Gastroesophageal sphincter (tissue), 3 donors: ENCODE measurements around the gene MXD4.

Experiments used
- EP300 ChIP-seq: sonication (generic); formaldehyde crosslinking; IDR thresholded peaks from one replicate; pipeline ENCODE4 v1.6.1; 2017; ENCODE audit warnings: antibody characterized with exemption, mild to moderate bottlenecking
- POLR2A ChIP-seq, 2 donors: fragments of 450-650 bp; IDR thresholded peaks; one replicate each; pipeline ENCODE4 v1.6.1; 2017; ENCODE audit warnings: antibody characterized with exemption in 2 of 2, mild to moderate bottlenecking in 2 of 2, moderate library complexity in 1 of 2
- TF ChIP-seq, protein P1 (sequence below), 4 experiments: fragments of 200-600 bp in 2 of 4; fragments of 450-650 bp in 2 of 4; sonication (generic) in 1 of 4; IDR thresholded peaks; one replicate each; pipeline ENCODE4 v1.5.1; 2017 to 2019; ENCODE audit warnings: antibody characterized with exemption in 4 of 4, mild to moderate bottlenecking in 2 of 4, moderate library complexity in 2 of 4

DNA sequence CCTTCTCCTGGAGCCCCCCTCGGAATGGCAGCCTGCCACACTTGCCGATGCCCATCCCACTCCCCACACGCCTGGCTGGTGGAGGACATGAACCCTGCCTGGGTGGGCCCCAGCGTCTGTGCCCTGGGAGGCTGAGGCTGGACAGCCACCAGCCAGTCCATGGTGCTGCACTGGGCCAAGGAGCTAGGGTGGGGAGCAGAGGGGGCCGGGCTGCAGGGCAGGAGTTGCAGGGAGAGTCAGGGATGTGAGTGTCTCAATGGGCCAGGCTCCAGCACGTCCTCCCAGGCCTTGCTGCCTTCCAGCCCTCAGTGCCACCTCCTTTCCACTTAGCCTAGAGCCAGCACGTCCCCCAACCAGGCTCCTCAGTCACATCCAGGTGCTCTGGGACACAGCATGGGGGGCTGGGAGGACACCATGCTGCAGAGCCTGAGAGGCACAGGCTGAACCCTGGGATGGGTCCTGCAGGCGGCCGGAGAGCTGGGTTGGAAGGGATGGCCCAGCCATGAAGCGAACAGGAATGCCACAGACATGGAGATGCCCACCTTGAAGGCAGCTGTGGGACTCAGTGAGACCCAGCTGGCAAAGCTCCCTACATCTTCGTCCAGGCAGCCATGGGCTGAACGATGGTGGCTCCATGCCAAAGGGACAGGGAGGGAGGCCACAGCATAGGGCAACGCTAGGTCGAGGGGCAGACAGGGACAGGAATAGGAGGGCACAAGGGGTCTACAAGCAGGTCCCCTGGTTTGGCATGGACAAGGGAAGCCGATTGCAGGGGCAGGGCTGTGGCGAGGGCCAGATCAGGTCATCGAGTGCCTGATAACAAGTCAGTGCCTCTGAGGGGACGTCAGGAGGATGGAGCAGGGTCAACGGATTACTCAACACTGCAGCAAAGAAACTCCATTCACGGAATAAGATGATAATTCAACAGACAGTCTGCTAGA is 30.1 kb upstream of the MXD4 start:
- TF ChIP-seq, protein P1, sequence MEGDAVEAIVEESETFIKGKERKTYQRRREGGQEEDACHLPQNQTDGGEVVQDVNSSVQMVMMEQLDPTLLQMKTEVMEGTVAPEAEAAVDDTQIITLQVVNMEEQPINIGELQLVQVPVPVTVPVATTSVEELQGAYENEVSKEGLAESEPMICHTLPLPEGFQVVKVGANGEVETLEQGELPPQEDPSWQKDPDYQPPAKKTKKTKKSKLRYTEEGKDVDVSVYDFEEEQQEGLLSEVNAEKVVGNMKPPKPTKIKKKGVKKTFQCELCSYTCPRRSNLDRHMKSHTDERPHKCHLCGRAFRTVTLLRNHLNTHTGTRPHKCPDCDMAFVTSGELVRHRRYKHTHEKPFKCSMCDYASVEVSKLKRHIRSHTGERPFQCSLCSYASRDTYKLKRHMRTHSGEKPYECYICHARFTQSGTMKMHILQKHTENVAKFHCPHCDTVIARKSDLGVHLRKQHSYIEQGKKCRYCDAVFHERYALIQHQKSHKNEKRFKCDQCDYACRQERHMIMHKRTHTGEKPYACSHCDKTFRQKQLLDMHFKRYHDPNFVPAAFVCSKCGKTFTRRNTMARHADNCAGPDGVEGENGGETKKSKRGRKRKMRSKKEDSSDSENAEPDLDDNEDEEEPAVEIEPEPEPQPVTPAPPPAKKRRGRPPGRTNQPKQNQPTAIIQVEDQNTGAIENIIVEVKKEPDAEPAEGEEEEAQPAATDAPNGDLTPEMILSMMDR (IDR thresholded peaks at IDR 0.05) = no peak
- TF ChIP-seq POLR2A (IDR thresholded peaks at IDR 0.05) = no peak
- TF ChIP-seq EP300 = no peak
